ENCODE data around the gene MEF2B.
"Not testable (repeated sequence)": the region's sequence is repeated elsewhere in the genome, so short reads cannot be mapped to it uniquely, and the experiment has no call there.

MEF2B gene

DNA sequence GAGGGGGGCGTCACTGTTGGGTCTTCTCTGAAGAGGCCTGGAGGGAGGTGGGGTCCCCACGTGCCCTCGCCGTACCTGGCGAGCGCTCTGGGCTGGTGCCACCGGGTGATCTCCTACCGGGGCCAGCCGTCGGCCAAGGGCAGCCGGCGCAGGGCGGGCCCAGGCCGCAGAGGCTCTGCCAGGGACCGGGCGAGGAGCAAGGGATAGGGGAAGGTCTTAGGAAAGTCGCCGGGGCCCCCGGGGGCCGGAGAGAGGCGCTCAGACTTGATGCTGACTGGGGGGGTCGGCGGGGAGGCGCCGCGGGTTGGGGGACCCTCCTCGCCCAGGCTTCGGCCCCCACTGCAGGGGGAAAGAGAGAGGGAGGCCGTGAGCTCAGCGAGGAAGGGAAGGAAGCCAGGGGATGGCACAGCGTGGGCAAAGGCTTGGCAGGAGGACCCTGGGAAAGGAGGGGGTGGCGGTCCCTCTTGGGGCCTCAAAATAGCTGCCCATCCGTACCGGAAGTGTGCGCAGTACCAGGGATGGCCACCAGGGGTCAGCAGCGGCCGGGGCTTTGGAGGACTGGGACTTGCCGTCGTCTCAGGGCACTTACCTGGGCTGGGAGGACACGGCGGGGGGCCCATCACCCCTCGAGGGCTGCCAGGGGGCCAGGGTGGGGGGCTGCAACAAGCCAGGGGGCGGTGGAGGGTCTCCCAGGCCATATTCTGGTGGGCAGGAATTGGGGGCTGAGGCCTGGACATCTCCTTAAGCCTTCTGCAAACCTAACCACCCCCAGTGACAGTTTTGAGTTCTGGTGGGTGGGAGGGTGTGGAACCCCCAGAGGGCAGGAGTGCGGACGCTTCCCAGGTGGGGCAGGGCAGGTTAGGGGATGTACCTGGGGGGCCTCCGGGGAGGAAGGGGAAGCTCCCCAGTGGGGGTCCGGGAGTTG, 24.1 kb downstream of the MEF2B start:
- no peaks in the 10 kb centered on the region for H3K27me3 ChIP-seq (ENCODE audit: control insufficient read depth in 1 of 2, insufficient read depth in 2 of 2, low read length in 2 of 2)
- no peaks in the 10 kb centered on the region for H3K4me1 ChIP-seq (ENCODE audit: control insufficient read depth in 1 of 2, insufficient read depth in 2 of 2, low read length in 2 of 2)
- H3K27ac ChIP-seq (ENCODE audit: low read depth, low read length) = no peak overlapping the region
- H3K9me3 ChIP-seq (ENCODE audit: control insufficient read depth in 1 of 2, low read length in 2 of 2) = no peaks in the 10 kb centered on the region
- H3K4me3 ChIP-seq (ENCODE audit: low read depth in 1 of 2, low read length in 2 of 2) = no peak overlapping the region
- H3K9ac ChIP-seq (ENCODE audit: low read depth in 1 of 2, low read length in 2 of 2) = no peak overlapping the region
- H3K36me3 ChIP-seq (ENCODE audit: control insufficient read depth in 1 of 2, insufficient read depth in 2 of 2, low read length in 2 of 2) = peaks cover 14 to 20% of the 10 kb centered on the region in 2 donors

DNA sequence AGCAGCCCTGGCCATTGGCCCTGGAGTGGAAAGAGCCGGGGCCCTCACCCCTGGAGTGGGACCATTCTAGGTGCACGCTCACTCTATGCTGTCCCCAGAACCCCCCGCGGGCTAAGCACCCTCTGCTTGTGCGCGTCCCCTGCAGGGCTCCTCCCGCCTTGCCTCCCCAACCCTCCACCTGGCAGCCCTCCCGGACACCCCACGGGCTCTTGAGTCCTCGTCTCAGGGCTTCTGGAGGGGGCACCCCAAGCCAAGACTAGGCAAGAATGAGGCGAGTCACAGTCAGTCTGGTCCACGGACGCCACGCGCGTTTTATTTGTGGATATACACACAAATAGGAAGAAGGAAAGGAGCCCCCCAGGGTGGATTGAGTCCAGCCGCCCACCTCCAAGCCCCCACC, 24.8 kb downstream of the MEF2B start:
- Histone ChIP-seq H3K27ac (ENCODE audit: low read depth, low read length) (no peak overlapping the region), H3K36me3 (ENCODE audit: control insufficient read depth in 1 of 2, insufficient read depth in 2 of 2, low read length in 2 of 2) (peaks cover 14 to 20% of the 10 kb centered on the region in 2 donors)

DNA sequence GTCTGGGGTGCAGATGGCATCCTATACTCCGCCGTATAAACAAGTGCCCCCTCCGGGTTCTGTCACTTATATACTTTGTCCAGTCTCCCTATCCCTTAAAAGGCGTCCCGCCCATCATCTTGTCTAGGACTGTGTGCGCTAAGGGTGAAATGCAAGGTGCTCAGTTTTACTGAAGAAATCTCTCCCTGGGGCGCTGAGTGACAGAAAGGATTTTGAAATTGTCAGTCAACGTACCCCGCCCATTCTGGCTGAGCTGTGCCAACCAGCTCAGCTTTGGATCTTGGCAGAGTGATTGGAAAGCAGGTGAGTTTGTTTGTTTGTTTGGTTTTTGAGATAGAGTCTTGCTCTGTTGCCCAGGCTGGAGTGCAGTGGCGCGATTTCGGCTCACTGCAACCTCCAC, 27.7 kb downstream of the MEF2B start:
- no peaks in the 10 kb centered on the region for H3K9me3 ChIP-seq (ENCODE audit: control insufficient read depth in 1 of 2, low read length in 2 of 2)
- no peak overlapping the region for H3K4me3 ChIP-seq (ENCODE audit: low read depth in 1 of 2, low read length in 2 of 2)
- peaks cover 8 to 9% of the 10 kb centered on the region in 2 donors for H3K4me1 ChIP-seq (ENCODE audit: control insufficient read depth in 1 of 2, insufficient read depth in 2 of 2, low read length in 2 of 2)
- no peak overlapping the region for H3K9ac ChIP-seq (ENCODE audit: low read depth in 1 of 2, low read length in 2 of 2)
- H3K27ac ChIP-seq (ENCODE audit: low read depth, low read length) = no peak overlapping the region
- no peaks in the 10 kb centered on the region for H3K27me3 ChIP-seq (ENCODE audit: control insufficient read depth in 1 of 2, insufficient read depth in 2 of 2, low read length in 2 of 2)
- peaks cover 5 to 8% of the 10 kb centered on the region in 2 donors for H3K36me3 ChIP-seq (ENCODE audit: control insufficient read depth in 1 of 2, insufficient read depth in 2 of 2, low read length in 2 of 2)

More for the DNA sequence above, 24.8 kb downstream of the MEF2B start:
- H3K4me3 ChIP-seq (ENCODE audit: low read depth in 1 of 2, low read length in 2 of 2) = no peak overlapping the region
- H3K9ac ChIP-seq (ENCODE audit: low read depth in 1 of 2, low read length in 2 of 2) = no peak overlapping the region
- no peaks in the 10 kb centered on the region for H3K27me3 ChIP-seq (ENCODE audit: control insufficient read depth in 1 of 2, insufficient read depth in 2 of 2, low read length in 2 of 2)
- no peaks in the 10 kb centered on the region for H3K9me3 ChIP-seq (ENCODE audit: control insufficient read depth in 1 of 2, low read length in 2 of 2)
- no peaks in the 10 kb centered on the region for H3K4me1 ChIP-seq (ENCODE audit: control insufficient read depth in 1 of 2, insufficient read depth in 2 of 2, low read length in 2 of 2)

DNA sequence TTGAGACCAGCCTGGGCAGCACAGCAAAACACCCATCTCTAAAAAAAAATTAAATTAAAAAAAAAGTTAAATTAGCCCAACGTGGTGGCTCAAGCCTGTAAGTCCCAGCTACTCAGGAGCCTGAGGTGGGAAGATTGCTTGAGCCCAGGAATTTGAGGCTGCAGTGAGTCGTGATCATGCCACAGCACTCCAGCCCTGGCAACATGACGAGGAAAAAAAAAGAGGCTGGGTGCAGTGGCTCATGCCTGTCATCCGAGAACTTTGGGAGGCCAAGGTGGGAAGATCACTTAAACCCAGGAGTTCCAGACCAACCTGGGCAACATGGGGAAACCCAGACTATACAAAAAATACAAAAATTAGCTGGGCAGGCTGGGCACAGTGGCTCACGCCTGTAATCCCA, 29.6 kb downstream of the MEF2B start:
- Histone ChIP-seq H3K4me1 (ENCODE audit: control insufficient read depth in 1 of 2, insufficient read depth in 2 of 2, low read length in 2 of 2) (peaks cover 10 to 12% of the 10 kb centered on the region in 2 donors), H3K27ac (ENCODE audit: low read depth, low read length) (no peak overlapping the region), H3K9me3 (ENCODE audit: control insufficient read depth in 1 of 2, low read length in 2 of 2) (no peaks in the 10 kb centered on the region), H3K4me3 (ENCODE audit: low read depth in 1 of 2, low read length in 2 of 2) (no peak overlapping the region), H3K9ac (ENCODE audit: low read depth in 1 of 2, low read length in 2 of 2) (no peak overlapping the region), H3K27me3 (ENCODE audit: control insufficient read depth in 1 of 2, insufficient read depth in 2 of 2, low read length in 2 of 2) (no peaks in the 10 kb centered on the region), H3K36me3 (ENCODE audit: control insufficient read depth in 1 of 2, insufficient read depth in 2 of 2, low read length in 2 of 2) (no peaks in the 10 kb centered on the region)

DNA sequence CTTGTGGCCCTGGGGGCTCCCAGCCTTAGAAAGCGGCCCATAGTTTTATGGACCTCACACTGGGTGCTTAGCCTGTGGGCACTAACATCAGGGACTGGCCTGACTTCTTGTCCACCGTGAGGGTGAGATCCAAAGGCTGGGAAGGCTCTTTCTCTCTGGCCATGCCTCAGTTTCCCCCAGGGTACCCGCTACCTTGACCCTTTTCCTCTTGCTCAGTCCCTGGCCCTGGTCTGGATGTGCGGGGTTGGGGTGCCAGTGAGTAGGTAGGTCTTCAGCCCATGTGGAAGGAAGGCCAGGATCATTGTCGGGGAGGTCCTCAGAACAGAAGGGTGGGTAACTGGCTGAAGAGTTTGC, 30.2 kb downstream of the MEF2B start:
- Histone ChIP-seq H3K27ac (ENCODE audit: low read depth, low read length) (no peak overlapping the region), H3K27me3 (ENCODE audit: control insufficient read depth in 1 of 2, insufficient read depth in 2 of 2, low read length in 2 of 2) (no peaks in the 10 kb centered on the region), H3K4me1 (ENCODE audit: control insufficient read depth in 1 of 2, insufficient read depth in 2 of 2, low read length in 2 of 2) (peaks cover 10 to 12% of the 10 kb centered on the region in 2 donors), H3K9me3 (ENCODE audit: control insufficient read depth in 1 of 2, low read length in 2 of 2) (no peaks in the 10 kb centered on the region), H3K9ac (ENCODE audit: low read depth in 1 of 2, low read length in 2 of 2) (no peak overlapping the region), H3K36me3 (ENCODE audit: control insufficient read depth in 1 of 2, insufficient read depth in 2 of 2, low read length in 2 of 2) (no peaks in the 10 kb centered on the region), H3K4me3 (ENCODE audit: low read depth in 1 of 2, low read length in 2 of 2) (no peak overlapping the region)

DNA sequence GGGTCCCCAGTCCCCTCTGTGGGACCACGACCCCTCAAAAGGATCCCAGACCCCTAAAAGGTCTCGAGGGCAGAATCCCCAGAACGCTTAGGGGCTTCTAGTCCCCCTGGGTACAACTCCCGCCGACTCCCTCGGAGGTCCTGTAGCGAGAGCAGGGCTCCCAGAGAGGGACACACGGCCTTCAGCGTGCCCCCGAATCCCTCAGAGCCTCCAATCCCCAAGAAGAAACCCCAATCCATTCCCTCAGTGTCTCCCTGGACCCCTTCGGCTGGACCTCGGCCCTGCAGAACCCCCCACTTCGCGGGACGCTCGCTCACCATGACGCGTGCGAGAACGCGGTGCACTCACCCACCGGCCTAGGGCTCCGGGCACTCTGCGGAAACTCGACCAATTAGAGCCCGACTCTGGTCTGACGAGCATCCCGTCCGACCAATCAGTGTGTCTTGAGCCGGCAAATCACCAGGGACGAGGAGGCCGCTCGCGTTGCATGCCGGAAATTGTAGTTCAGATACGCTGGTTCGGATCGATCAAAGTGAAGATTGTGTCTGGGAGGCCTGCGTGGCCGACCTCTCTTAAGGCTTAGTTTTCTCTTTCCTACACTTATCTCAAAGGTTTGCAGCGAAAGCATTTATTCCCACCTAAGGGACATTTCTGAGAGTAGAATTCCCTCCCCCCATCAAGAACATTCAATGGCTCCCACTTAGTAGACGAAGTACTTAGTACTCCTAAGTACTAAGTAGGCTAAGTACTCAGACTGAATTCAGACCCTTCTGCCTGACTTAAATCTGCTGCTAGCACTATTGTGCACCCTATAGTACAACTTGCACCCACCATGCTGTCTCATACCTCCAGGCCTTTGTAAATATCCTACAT, 31.7 kb downstream of the MEF2B start, which contains the start of gene TMEM161A:
Gene TMEM161A (minus strand): TSS at position 370 of the 873 bp plus-strand sequence. CDS start 50 bp downstream, at position 320.
- Histone ChIP-seq H3K9ac (ENCODE audit: low read depth in 1 of 2, low read length in 2 of 2) (peak within 1 kb of the TSS; percentile 98 to 99), H3K36me3 (ENCODE audit: control insufficient read depth in 1 of 2, insufficient read depth in 2 of 2, low read length in 2 of 2) (no peaks in the 10 kb centered on the region), H3K4me1 (ENCODE audit: control insufficient read depth in 1 of 2, insufficient read depth in 2 of 2, low read length in 2 of 2) (peaks cover 10 to 12% of the 10 kb centered on the region in 2 donors), H3K4me3 (ENCODE audit: low read depth in 1 of 2, low read length in 2 of 2) (peak within 1 kb of the TSS; percentile 93 to 97), H3K9me3 (ENCODE audit: control insufficient read depth in 1 of 2, low read length in 2 of 2) (no peaks in the 10 kb centered on the region), H3K27me3 (ENCODE audit: control insufficient read depth in 1 of 2, insufficient read depth in 2 of 2, low read length in 2 of 2) (no peaks in the 10 kb centered on the region), H3K27ac (ENCODE audit: low read depth, low read length) (no peak within 1 kb of the TSS)

DNA sequence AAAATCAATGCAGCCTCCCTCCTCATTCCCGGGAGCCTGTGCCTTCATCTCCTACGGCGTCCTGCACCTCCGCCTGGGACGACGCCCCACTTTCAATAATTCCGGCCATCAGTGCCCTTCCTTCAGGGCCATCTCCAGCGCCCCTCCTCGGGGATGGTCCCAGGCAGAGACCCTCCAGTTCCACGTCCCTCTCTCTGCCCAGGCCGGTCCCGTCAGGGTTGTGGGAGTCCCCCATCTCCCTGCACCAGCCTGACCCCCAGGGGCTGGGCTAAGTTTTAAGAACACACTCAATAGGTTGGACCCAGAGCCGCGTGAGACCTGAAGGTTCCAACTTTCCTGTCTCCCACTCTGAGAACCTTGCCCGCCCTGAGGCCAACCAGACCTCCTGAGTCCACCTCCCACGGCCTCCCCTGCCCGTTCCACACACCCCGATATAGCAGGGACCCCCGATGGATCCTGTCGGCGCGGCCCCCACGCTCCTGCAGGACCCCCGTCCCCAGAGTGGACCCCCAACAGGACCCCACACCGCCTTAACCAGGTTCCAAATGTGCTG, 32.4 kb downstream of the MEF2B start:
- Histone ChIP-seq H3K27ac (ENCODE audit: low read depth, low read length) (no peak overlapping the region), H3K9me3 (ENCODE audit: control insufficient read depth in 1 of 2, low read length in 2 of 2) (peaks cover 0 to 1% of the 10 kb centered on the region in 2 donors), H3K4me1 (ENCODE audit: control insufficient read depth in 1 of 2, insufficient read depth in 2 of 2, low read length in 2 of 2) (peaks cover 10 to 12% of the 10 kb centered on the region in 2 donors), H3K9ac (ENCODE audit: low read depth in 1 of 2, low read length in 2 of 2) (peak overlapping the region; percentile 98 to 99), H3K36me3 (ENCODE audit: control insufficient read depth in 1 of 2, insufficient read depth in 2 of 2, low read length in 2 of 2) (no peaks in the 10 kb centered on the region), H3K27me3 (ENCODE audit: control insufficient read depth in 1 of 2, insufficient read depth in 2 of 2, low read length in 2 of 2) (no peaks in the 10 kb centered on the region), H3K4me3 (ENCODE audit: low read depth in 1 of 2, low read length in 2 of 2) (peak overlapping the region; percentile 93 to 97)

DNA sequence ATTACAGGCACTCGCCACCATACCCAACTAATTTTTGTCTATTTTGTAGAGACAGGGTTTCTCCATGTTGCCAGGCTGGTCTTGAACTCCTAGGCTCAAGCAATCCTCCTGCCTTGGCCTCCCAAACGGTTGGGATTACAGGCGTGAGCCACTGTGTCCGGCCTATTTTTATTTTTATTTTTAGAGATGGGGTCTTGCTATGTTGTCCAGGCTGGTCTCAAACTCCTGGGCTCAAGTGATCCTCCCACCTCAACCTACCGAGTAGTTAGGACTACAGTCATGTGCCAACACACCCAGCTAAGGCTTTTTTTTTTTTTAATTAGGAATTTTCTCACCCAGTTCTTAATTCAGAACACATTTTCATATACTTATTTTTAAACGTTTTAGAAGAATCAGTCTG, 34.4 kb downstream of the MEF2B start:
- H3K27ac ChIP-seq (ENCODE audit: low read depth, low read length); H3K9me3 ChIP-seq (ENCODE audit: control insufficient read depth in 1 of 2, low read length in 2 of 2); H3K36me3 ChIP-seq (ENCODE audit: control insufficient read depth in 1 of 2, insufficient read depth in 2 of 2, low read length in 2 of 2); H3K9ac ChIP-seq (ENCODE audit: low read depth in 1 of 2, low read length in 2 of 2); H3K4me3 ChIP-seq (ENCODE audit: low read depth in 1 of 2, low read length in 2 of 2); H3K27me3 ChIP-seq (ENCODE audit: control insufficient read depth in 1 of 2, insufficient read depth in 2 of 2, low read length in 2 of 2): not testable (repeated sequence)
- H3K4me1 ChIP-seq (ENCODE audit: control insufficient read depth in 1 of 2, insufficient read depth in 2 of 2, low read length in 2 of 2) = peaks cover 10 to 12% of the 10 kb centered on the region in 2 donors

DNA sequence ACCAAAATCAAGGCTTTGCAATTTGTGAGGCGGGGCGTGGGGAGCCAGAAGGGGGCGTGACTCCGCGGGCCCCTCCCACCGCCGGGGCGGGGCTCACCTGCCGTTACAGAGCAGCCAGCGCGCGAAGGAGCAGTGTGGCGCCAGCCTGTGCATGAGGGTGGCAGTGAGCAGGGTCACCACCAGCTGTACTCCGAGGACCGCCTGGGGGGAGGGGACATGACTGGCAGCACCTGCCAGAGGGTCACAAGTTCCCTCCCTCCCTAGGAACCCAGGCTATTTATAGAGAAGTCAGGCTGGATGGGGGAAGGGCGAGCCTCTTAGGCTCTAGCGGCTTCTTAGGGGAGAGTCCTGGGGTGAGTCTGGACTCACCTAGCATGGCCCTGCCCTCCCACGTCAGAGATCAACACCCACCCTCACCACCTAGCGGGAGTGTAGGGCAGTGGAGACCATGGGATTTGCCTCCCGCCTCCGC, 35.3 kb downstream of the MEF2B start:
- Histone ChIP-seq H3K27ac (ENCODE audit: low read depth, low read length) (no peak overlapping the region), H3K4me1 (ENCODE audit: control insufficient read depth in 1 of 2, insufficient read depth in 2 of 2, low read length in 2 of 2) (peaks cover 10 to 12% of the 10 kb centered on the region in 2 donors), H3K9me3 (ENCODE audit: control insufficient read depth in 1 of 2, low read length in 2 of 2) (peaks cover 6 to 9% of the 10 kb centered on the region in 2 donors), H3K9ac (ENCODE audit: low read depth in 1 of 2, low read length in 2 of 2) (peak overlapping the region in 1 of 2 donors; percentile 43), H3K27me3 (ENCODE audit: control insufficient read depth in 1 of 2, insufficient read depth in 2 of 2, low read length in 2 of 2) (no peaks in the 10 kb centered on the region), H3K36me3 (ENCODE audit: control insufficient read depth in 1 of 2, insufficient read depth in 2 of 2, low read length in 2 of 2) (peaks cover 0 to 3% of the 10 kb centered on the region in 2 donors), H3K4me3 (ENCODE audit: low read depth in 1 of 2, low read length in 2 of 2) (no peak overlapping the region)

Measured in duodenal mucosa (tissue), 2 donors.